B cell (primary cell): ENCODE results near the gene CERK.

Experiments used
- EZH2 ChIP-seq: IDR thresholded peaks from 2 replicates; pipeline ENCODE4 v1.6.1; 2012; ENCODE audit warnings: borderline replicate concordance, low read depth, mild to moderate bottlenecking, moderate library complexity, low read length; ENCODE audit not compliant: insufficient read depth, poor library complexity, severe bottlenecking
- TF ChIP-seq, protein P1 (sequence below): fragments of 200-600 bp; IDR thresholded peaks from one replicate; pipeline ENCODE4 v1.8.0; 2022; ENCODE audit warnings: antibody characterized with exemption, mild to moderate bottlenecking

DNA sequence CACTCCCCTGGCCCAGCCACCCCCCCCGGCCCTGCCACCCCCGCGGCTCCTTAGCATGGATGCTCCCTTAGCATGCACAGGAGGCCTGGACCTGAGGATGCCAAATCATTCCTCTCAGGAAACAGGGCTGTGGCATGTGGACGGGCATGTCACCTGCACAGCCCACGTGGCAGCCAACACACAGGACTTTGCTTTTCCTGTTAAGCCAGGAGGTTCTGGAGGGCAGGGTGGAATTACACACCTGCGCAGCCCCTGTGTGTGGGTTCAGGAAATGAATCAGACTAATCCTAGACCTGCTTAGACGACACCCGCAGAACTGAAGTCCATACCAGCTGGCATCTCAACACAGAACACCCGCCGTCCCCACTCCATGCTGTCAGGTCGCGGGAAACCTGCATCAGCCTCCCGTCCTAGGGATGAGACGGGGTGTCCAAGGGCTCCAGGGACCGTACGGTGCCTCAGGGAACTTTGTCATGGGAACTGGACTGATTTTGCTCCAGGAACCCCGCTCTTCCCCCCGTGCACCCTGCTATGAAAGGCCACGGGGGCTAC lies 10.2 kb downstream of the CERK start:
- TF ChIP-seq, protein P1, sequence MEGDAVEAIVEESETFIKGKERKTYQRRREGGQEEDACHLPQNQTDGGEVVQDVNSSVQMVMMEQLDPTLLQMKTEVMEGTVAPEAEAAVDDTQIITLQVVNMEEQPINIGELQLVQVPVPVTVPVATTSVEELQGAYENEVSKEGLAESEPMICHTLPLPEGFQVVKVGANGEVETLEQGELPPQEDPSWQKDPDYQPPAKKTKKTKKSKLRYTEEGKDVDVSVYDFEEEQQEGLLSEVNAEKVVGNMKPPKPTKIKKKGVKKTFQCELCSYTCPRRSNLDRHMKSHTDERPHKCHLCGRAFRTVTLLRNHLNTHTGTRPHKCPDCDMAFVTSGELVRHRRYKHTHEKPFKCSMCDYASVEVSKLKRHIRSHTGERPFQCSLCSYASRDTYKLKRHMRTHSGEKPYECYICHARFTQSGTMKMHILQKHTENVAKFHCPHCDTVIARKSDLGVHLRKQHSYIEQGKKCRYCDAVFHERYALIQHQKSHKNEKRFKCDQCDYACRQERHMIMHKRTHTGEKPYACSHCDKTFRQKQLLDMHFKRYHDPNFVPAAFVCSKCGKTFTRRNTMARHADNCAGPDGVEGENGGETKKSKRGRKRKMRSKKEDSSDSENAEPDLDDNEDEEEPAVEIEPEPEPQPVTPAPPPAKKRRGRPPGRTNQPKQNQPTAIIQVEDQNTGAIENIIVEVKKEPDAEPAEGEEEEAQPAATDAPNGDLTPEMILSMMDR: no peak
- TF ChIP-seq EZH2: no peak
